HG03469 (cell line): ENCODE data around the gene GRM8.
"Not testable (repeated sequence)": the region's sequence is repeated elsewhere in the genome, so short reads cannot be mapped to it uniquely, and the experiment has no call there.

Experiments used
- ATAC-seq: cut with Tn5 transposase; IDR thresholded peaks from one replicate; pipeline ENCODE4 v1.9.1; 2021; ENCODE audit warnings: mild to moderate bottlenecking, moderate library complexity, moderate number of reproducible peaks; ENCODE audit not compliant: unreplicated experiment

GRM8 gene

DNA sequence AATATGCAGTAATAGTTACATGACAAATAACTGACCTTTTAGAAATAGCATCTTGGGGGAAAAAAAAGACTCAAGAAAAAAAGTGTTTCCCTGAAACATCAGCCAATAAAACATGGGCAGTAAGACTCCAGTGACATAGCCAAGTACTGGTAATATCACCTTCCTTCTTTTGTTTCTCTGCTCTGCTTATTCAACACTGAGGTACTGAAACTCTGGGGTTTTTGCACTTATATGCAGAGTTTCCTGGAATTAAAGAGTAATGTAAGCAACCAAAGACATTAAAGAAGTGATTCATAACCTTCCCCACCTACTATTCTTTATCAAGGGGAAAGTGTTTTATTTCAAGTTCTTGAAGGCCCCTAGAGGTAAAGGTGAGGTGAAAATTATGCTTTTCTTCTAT lies 414.5 kb downstream of the GRM8 start:
- no peak for ATAC-seq

DNA sequence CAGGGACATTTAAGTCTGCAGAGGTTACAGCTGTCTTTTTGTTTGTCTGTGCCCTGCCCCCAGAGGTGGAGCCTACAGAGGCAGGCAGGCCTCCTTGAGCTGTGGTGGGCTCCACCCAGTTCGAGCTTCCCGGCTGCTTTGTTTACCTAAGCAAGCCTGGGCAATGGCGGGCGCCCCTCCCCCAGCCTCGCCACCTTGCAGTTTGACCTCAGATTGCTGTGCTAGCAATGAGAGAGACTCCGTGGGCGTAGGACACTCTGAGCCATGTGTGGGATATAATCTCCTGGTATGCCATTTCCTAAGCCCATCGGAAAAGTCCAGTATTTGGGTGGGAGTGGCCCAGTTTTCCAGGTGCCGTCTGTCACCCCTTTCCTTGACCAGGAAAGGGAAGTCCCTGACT lies 421.5 kb downstream of the GRM8 start:
- ATAC-seq, result not testable (repeated sequence)

- ATAC-seq, result no peak
These were observed 431.8 kb downstream of the GRM8 start for GRCh38 chr7:126820925-126821324.

DNA sequence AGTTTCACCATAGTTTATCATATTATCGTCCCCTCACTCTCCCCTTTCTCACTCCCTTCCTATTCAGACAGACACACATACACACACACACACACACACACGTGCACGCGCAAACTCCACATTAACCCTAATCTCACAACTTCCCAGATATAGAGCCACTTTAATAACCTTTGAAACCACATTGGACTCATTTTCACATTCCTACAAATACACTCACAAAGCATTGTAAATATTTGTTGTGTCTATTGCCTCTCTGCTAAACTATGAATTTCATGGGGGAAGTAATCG lies 433.6 kb downstream of the GRM8 start:
- ATAC-seq, result no peak

GRCh38 chr7:126818393-126819196 lies 434.1 kb downstream of the GRM8 start:
- no peak for ATAC-seq

DNA sequence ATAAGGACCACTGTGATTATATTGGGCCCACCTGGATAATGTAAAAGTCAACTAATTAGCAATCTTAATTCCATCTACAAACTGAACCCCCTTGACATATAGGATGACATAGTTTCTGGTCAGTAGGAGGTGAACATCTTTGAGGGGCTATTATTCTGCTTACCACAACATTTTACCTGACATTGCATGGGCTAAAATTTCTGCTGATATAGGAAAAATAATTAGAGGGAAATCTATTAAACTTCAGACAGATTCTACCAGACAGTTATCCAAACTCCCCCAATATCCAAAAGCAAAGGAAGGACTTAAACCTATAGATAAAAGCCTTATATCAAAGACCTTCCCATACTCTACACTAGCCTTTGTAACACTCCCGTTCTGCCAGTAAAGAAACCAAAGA lies 443.6 kb downstream of the GRM8 start:
- no peak for ATAC-seq

DNA sequence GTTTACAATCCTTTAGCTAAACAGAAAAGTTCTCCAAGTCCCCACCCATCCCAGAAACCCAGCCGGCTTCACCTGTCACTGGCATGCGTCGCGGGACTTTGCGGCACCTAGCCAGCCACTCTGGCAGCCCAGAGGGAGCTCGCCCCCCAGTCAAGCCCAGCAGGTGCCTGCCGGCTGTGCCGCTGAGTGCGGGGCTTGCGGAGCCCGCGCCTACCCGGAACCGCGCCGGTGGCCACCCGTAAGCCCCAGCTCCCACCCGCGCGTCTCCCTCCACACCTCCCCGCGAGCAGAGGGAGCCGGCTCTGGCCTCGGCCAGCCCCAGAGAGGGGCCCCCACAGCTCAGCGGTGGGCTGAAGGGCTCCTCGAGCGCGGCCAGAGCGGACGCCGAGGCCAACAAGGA lies 446.1 kb downstream of the GRM8 start:
- ATAC-seq, result no peak

DNA sequence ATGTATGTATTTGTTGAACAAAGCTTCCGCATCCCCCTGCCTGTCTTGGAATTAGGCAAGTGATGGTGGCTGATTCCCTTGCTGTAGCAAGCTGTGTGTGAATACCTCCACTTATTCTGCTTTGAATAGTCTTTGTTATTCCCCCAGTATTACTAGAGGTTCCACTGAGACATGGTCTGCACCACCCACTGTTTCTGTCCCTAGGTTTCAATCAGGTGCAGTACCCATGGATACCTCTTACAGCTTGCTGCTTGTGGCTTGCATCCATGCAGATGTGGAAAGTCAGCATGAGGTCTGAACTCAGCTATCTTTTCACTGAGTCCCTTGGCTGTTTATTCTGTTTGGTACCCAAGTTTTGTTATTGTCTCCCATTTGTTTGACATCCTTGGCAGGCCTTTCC lies 447.4 kb downstream of the GRM8 start:
- no peak for ATAC-seq

DNA sequence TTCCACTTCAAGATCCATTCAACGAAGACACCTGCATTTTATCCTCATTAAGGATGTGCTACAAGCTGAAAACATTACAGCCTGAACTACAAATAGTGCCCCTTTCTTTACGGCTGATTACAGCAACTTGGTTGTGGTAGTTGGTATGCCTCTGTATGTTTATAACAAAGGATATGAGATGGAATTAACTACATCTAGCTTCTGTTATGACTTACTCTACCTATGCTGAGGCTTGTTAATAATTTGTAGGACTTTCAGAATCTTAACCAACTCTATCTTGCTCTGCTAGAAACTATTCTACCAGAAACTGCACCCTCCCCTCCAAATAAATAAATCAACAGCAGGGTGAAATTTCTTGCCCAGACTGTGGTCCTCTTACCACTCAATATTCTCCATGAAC lies 448.1 kb downstream of the GRM8 start:
- ATAC-seq, result peak; percentile 47

DNA sequence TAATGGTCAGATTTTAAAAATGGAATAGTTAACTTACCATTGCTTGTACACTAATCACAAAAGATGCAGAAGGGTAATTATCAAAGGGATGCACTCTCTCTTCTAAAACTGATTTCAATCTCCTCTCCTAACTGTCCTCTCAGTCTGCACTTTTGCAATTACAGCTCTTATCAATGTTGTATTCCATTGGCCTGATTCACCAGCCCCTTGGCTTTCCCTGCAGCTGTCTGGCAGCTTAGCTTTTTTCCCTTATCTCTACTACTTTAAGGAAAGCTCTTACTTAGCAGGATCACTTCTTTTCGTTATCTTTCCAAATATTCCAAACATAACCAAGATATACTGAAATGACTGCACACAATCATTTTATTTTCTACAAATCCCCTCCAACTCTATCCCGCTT lies 448.8 kb downstream of the GRM8 start:
- no peak for ATAC-seq

DNA sequence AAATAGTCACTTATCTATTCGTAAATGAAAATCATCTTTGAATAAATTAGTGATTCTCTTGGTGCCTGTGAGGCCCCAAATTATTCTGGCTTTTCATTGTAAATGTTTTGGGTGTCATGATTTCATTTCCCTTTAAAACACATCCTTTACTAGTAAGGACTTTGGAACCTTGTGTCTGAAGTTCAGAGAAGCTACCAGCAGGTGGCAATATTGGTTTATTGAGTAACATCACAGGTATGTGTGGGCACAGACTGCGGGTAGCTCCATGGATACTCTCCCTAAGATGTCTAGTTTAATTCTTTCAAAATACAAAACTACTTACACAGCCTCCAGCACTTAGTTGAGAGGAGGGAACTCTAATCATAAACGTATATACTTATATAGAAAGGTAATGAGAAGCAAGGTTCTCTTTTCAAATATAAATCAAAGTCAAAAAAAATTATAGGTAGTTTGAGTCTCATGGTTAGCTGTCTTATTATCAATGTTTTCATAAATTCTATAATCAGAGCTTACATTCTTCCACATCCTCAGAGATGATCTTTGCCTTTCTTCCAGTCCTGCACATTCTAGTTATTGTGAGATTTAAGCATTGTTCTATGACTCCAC lies 449.6 kb downstream of the GRM8 start:
- peak; percentile 93 for ATAC-seq

DNA sequence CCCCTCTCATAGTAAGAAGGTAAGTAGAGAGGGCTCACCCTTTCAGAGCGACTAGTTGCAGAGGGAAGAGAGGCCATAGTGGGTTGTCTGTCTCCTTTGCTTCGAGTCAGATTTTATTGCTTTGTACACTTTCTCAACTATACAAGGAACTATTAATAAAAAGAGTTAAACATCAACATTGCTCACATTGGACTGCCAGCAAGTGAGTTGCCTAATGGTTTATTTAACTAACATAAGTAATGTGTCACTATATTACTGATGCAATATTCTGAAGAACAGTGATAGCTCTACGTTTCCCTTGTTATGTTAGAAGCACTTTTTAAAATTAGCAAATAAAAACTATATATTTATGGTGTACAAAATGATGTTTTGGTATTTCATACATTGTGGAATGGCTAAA lies 451.0 kb downstream of the GRM8 start:
- ATAC-seq, result no peak

- ATAC-seq, result no peak
These were observed 453.2 kb downstream of the GRM8 start for GRCh38 chr7:126799541-126799940.

GRCh38 chr7:126792521-126792920 lies 460.2 kb downstream of the GRM8 start:
- no peak for ATAC-seq

DNA sequence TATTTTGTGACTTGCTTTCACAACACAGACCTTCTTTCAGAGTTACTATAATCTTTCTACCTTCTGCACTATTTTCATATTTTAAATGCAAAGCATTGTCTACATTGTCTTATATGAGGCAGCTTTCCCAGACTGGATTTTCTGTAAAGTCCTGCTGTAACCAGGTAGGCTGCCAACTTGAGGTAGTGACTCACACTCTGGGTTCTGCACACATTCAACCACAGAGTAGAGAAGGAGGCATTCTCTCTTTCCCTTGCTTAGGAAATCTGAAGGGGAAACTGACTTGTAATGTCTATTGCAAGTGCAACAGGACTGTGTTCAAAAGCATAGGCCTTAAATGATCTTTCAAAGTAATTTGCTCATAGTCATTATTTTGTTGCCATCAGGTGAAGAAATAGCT lies 461.4 kb downstream of the GRM8 start:
- no peak for ATAC-seq

DNA sequence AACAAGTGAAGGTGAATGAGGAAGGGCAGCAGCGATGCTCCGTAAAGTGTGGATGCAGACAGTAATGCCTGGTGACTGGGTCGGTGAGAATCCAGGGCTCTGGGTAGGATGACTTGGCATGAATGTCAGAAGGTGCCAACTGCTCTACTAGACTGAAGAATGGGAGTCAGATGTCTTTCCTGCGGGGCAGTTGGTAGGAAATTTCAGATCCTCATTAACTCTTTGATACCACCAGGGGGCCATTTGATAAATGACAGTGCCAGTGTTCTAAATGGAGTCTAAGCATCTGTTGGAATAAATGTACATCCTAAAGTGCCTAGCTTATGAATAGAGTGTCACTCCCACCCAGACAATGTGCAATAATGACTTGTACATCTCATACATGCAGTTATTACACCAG lies 462.0 kb downstream of the GRM8 start:
- ATAC-seq, result no peak

- no peak for ATAC-seq
These were observed 469.1 kb downstream of the GRM8 start for GRCh38 chr7:126783613-126784012.

DNA sequence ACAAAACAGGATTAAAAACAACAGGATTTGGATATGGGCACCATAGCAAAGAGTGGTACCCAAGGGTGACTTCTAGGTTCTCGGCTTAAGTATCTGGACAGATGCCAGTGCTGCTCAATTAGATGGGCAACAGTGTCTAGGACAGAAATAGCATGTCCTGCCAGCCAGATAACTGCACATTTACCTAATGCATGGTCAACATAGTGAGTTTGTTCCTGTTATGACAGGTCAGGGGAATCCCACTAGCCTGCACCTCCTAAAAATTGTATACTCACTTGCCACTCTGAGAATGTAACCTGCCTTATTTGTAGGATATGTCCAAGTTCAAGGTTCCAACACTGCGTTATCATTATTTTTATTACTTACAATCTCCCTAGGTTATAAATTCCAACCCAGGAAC lies 471.7 kb downstream of the GRM8 start:
- peak; percentile 92 for ATAC-seq

DNA sequence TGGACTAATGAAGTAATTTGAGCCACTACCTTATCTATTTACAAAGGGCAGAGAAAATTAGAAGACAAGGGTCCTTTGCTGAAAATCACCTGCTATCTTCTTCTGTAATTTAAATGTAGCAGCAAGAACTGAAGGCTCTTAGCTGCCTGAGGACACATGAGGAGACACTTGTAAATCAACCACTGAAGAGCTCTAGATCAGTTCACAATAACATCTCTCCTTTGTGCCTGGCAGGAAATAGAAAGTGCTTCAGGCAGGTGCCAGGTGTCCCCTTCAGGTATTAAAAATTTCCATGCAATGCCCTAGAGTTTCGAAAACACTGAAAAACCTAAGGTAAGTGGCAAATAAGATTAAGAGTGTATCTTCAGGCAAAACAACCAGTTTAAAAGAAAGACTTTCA lies 474.6 kb downstream of the GRM8 start:
- no peak for ATAC-seq

GRCh38 chr7:126776498-126776897 lies 476.2 kb downstream of the GRM8 start:
- no peak for ATAC-seq

- no peak for ATAC-seq
These were observed 478.7 kb downstream of the GRM8 start for GRCh38 chr7:126774077-126774476.

- no peak for ATAC-seq
These were observed 483.9 kb downstream of the GRM8 start for GRCh38 chr7:126768836-126769235.
